ENCODE data around the gene MYF6.

DNA sequence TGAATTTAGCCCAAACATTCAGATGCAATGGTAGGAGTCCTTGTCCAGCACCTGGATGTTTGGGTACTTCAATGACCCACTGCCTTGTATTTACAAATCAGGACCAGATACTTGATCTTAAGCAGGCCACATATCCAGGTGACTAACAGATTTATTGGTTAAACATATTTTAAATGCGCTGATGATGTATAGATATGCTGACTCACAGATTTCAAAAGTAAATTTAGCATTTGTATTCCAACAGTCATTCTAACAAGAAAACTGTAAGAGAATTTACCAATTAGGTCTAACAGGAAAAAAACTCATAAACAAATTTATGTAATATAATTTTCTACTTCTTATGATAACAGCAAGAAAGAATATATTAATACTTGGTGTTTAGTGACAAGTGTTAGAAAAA, 29.4 kb upstream of the MYF6 start:
- TF ChIP-seq NR2F6 (CRISPR knock-in tag; IDR thresholded peaks at IDR 0.05): no peak
- TF ChIP-seq ZNF253 (CRISPR knock-in tag; conservative IDR thresholded peaks at IDR 0.05): no peak
- TF ChIP-seq, protein P1, sequence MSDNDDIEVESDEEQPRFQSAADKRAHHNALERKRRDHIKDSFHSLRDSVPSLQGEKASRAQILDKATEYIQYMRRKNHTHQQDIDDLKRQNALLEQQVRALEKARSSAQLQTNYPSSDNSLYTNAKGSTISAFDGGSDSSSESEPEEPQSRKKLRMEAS (CRISPR knock-in tag; IDR thresholded peaks at IDR 0.05): no peak
- TF ChIP-seq SMAD1 (IDR thresholded peaks at IDR 0.05; ENCODE audit: low read depth, low read length, partially characterized antibody): no peak
- TF ChIP-seq CTCF (IDR thresholded peaks at IDR 0.05 in 2 of 3, conservative IDR thresholded peaks at IDR 0.05 in 1 of 3; ENCODE audit: insufficient read depth in 2 of 3, low read depth in 1 of 3, low read length in 3 of 3): no peak
- TF ChIP-seq GATAD2A (IDR thresholded peaks at IDR 0.05): no peak
- no peak for TF ChIP-seq ZNF23 (CRISPR knock-in tag; IDR thresholded peaks at IDR 0.05)
- no peak for TF ChIP-seq ZNF212 (CRISPR knock-in tag; IDR thresholded peaks at IDR 0.05)
- TF ChIP-seq POLR2A (conservative IDR thresholded peaks at IDR 0.05): no peak
- TF ChIP-seq ZNF274 (IDR thresholded peaks at IDR 0.05; ENCODE audit: borderline replicate concordance, low read depth, low read length): no peak
- no peak for TF ChIP-seq EP400 (IDR thresholded peaks at IDR 0.05)
- TF ChIP-seq, protein P2, sequence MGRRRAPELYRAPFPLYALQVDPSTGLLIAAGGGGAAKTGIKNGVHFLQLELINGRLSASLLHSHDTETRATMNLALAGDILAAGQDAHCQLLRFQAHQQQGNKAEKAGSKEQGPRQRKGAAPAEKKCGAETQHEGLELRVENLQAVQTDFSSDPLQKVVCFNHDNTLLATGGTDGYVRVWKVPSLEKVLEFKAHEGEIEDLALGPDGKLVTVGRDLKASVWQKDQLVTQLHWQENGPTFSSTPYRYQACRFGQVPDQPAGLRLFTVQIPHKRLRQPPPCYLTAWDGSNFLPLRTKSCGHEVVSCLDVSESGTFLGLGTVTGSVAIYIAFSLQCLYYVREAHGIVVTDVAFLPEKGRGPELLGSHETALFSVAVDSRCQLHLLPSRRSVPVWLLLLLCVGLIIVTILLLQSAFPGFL (CRISPR knock-in tag; IDR thresholded peaks at IDR 0.05): no peak
- no peak for TF ChIP-seq RAD51 (IDR thresholded peaks at IDR 0.05; ENCODE audit: borderline replicate concordance, low read depth)
